ENCODE measurements around the gene GAS6. TPM values are rescaled to one million over a fixed set of nuclear protein-coding genes. Genes with fewer than 3 reads are reported as not detected.

GAS6 gene
- total RNA-seq, 1 experiment from 2014 or later, result 49.4 TPM

DNA sequence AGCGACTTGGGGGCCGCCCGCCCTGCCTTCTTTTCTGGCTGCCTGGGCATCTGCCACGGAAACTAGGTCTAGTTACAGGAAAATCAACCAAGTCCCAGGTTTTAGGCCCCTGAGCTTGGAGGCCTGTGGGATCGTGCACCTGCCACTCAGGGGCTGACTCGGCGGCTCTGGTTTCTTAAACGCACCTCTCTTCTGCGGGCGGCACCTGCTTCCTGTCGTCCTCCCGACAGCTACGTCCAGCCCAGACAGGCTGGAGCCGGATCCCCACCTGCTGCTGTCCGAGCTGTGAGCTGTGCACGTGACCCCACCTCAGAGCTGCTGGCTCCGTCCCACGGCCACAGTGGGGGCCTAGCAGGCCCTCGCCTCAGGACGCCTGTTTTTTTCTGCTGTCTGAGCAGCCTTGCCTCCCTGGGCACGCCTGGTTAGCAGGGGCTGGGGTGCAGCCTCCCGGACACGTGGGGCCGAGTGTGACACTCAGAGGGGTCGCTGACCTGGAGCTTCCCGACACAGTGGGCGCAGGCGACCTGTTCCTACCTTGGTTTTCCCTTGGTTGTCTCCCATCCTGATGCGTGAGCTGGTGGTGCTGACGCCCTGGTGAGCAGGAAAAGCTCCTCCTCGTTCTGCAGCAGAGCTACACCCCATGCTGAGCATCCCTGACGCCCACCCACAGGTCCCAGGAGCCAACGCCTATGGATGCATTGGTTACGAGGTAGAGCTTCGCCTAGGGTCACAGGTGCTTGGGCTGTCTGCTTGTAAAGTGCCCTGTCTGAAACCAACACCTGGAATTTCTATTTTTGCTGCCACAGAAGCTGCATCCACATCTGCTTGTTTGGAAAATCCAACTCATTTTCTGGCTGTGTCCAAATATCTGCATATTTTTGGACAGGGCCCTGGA lies 87.4 kb downstream of the GAS6 start:
- Histone ChIP-seq H3K36me3 (ENCODE audit: control insufficient read depth in 1 of 2, insufficient read depth in 2 of 2, low read length in 2 of 2) (no peaks in the 10 kb centered on the region), H3K27ac (ENCODE audit: low read depth, low read length) (no peak overlapping the region), H3K27me3 (ENCODE audit: insufficient read depth, low read length) (no peaks in the 10 kb centered on the region), H3K79me2 (ENCODE audit: insufficient read depth, low read length) (no peaks in the 10 kb centered on the region), H3K4me1 (ENCODE audit: control insufficient read depth in 1 of 2, insufficient read depth in 2 of 2, low read length in 2 of 2) (peaks cover 0 to 8% of the 10 kb centered on the region in 2 experiments; a peak in 2 of 4 replicates), H3K4me2 (ENCODE audit: low read length) (no peak overlapping the region), H3K9me3 (ENCODE audit: control insufficient read depth in 1 of 2, insufficient read depth in 1 of 2, low read depth in 1 of 2, low read length in 2 of 2) (no peaks in the 10 kb centered on the region), H4K20me1 (ENCODE audit: insufficient read depth) (no peaks in the 10 kb centered on the region), H2AFZ (ENCODE audit: low read depth, low read length, poor library complexity, severe bottlenecking) (no peak overlapping the region), H3K9me2 (ENCODE audit: insufficient read depth) (no peaks in the 10 kb centered on the region), H3K4me3 (replicated peaks in 1 of 2; ENCODE audit: low read depth in 1 of 2, low read length in 2 of 2) (no peak overlapping the region), H3K9ac (ENCODE audit: low read length) (no peak overlapping the region)
- intact Hi-C loops (cut with micrococcal nuclease), result no loop called here
- DNase-seq (ENCODE audit: low read depth, low spot score) (no peak), ATAC-seq (no peak)
- TF ChIP-seq CEBPB (IDR thresholded peaks at IDR 0.05; ENCODE audit: low read depth), result no peak
- no TSS peak for BruUV-seq (replicated peaks)
- CTCF ChIA-PET, result no interaction called here
- POLR2A ChIA-PET, result no interaction called here
- RAD21 ChIA-PET (ENCODE audit: low non-redundant PET in 1 of 2, low total read pairs in 2 of 2, uncharacterized antibody in 2 of 2, unreplicated experiment in 2 of 2), result no interaction called here

DNA sequence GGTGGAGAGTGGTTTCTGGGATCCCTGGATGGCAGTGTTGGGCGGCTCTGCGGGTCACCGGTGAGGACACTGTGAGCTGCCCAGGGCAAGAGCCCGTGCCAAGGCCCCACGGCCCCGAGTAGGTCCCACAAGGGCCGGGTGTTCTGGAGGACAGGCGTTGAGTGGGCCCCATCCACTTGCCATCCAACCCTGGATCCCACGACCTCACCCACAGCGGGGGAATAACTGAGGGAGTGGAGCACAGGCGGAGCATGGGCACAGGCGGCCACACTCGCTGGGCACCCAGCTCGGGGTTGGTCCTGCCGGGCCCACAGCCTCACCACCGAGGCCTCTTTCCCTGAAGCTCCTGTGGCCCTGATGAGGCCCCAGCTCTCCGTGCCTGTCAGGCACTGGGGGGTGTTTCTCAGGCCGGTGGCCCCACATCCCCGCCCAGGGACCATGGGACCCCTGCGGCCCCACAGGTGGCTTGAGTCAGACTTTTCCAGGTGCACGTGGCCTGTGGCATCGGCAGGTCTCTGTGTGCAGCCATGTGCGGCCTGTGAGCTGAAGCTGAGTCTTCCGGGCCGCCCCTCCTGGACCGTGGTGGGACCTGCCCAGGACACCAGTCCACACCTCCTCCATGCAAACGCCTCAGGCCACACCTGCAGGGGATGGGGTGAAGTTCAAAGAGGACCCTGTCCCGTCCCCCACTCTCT lies 88.3 kb downstream of the GAS6 start:
- H3K27ac ChIP-seq (ENCODE audit: low read depth, low read length), result no peak overlapping the region
- RAD21 ChIA-PET (ENCODE audit: low non-redundant PET in 1 of 2, low total read pairs in 2 of 2, uncharacterized antibody in 2 of 2, unreplicated experiment in 2 of 2), result no interaction called here

More for the DNA sequence above, 88.3 kb downstream of the GAS6 start:
- POLR2A ChIA-PET, result no interaction called here
- CTCF ChIA-PET, result no interaction called here
- Histone ChIP-seq H3K9me3 (ENCODE audit: control insufficient read depth in 1 of 2, insufficient read depth in 1 of 2, low read depth in 1 of 2, low read length in 2 of 2) (no peaks in the 10 kb centered on the region), H3K27me3 (ENCODE audit: insufficient read depth, low read length) (no peaks in the 10 kb centered on the region), H4K20me1 (ENCODE audit: insufficient read depth) (no peaks in the 10 kb centered on the region), H3K9me2 (ENCODE audit: insufficient read depth) (no peaks in the 10 kb centered on the region), H3K4me3 (replicated peaks in 1 of 2; ENCODE audit: low read depth in 1 of 2, low read length in 2 of 2) (no peak overlapping the region), H3K36me3 (ENCODE audit: control insufficient read depth in 1 of 2, insufficient read depth in 2 of 2, low read length in 2 of 2) (no peaks in the 10 kb centered on the region), H3K4me1 (ENCODE audit: control insufficient read depth in 1 of 2, insufficient read depth in 2 of 2, low read length in 2 of 2) (peaks cover 0 to 8% of the 10 kb centered on the region in 2 experiments; a peak in 2 of 4 replicates), H2AFZ (ENCODE audit: low read depth, low read length, poor library complexity, severe bottlenecking) (no peak overlapping the region), H3K9ac (ENCODE audit: low read length) (no peak overlapping the region), H3K4me2 (ENCODE audit: low read length) (no peak overlapping the region), H3K79me2 (ENCODE audit: insufficient read depth, low read length) (no peaks in the 10 kb centered on the region)
- TF ChIP-seq FOSL1 (IDR thresholded peaks at IDR 0.05; ENCODE audit: low read depth), result no peak
- no peak for TF ChIP-seq ZBTB33 (IDR thresholded peaks at IDR 0.05; ENCODE audit: extremely low read depth, insufficient replicate concordance, low read length)
- TF ChIP-seq ZFX (IDR thresholded peaks at IDR 0.05), result no peak
- no peak for TF ChIP-seq EZH2 (IDR thresholded peaks at IDR 0.05)
- no peak for TF ChIP-seq POLR2AphosphoS5 (IDR thresholded peaks at IDR 0.05; ENCODE audit: low read depth, low read length)
- TF ChIP-seq CBX3 (IDR thresholded peaks at IDR 0.05; ENCODE audit: low read depth), result no peak
- TF ChIP-seq POLR2A (IDR thresholded peaks at IDR 0.05; ENCODE audit: borderline replicate concordance, extremely low read depth, insufficient read depth, insufficient read length), result no peak
- TF ChIP-seq TCF7L2 (IDR thresholded peaks at IDR 0.05; ENCODE audit: borderline replicate concordance, extremely low read depth, insufficient read depth, insufficient read length), result no peak
- no peak for ATAC-seq
- no peak for DNase-seq (ENCODE audit: low read depth, low spot score)
- BruUV-seq (replicated peaks), result no TSS peak
- intact Hi-C loops (cut with micrococcal nuclease), result no loop called here

Data from HCT116 (cell line).